HG03045 (cell line): ENCODE data around the gene TRPC6.

Experiments
- ATAC-seq: cut with Tn5 transposase; IDR thresholded peaks from one replicate; pipeline ENCODE4 v1.9.1; 2021; ENCODE audit warnings: mild to moderate bottlenecking, moderate library complexity; ENCODE audit not compliant: unreplicated experiment

The TRPC6 gene

DNA sequence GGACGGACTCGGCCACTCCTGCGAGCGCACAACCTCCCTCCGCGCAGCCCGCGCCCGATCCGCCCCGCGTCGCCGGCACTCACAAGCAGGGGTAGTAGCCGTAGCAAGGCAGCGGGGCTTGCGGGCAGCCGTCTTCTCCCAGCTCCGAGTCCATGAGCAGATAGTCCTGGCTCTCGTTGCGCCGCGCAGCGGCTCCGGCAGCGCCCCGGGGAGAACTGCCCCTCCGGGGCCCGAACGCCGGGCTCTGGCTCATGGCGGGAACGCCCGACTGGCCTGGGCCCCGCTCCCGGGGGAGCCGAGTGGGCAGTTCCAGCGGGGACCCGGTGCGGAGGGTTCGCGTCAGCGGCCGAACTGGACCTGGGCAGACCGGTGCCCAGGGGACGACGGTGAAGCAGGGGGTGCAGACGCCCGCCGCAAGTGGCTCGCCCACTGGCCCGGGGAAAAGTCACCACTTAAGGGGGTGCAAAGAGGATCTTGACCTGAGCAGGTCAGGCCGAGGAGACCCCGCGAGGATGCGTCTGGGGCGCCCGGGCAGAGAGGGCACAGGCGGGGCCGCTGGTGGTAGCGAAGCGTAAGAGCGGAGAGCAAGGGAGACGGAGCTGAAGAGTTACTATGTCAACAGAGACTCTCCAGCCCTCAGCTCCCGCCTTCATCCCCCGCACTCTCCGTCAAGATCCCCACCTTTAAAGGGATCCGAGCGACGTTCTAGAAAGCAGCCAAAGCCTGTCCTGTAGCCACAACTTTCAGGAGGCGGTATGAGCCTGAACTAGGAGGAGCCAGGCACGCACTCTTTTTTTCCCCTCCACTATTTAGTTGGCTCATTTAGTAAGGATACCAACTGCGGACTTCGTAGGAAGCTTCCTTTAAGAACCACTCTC, at the start of gene TRPC6:
TSS of gene TRPC6 (minus strand) at position 757 of the 878 bp plus-strand sequence. CDS start at position 253, 504 bp downstream.
- ATAC-seq = no peak

DNA sequence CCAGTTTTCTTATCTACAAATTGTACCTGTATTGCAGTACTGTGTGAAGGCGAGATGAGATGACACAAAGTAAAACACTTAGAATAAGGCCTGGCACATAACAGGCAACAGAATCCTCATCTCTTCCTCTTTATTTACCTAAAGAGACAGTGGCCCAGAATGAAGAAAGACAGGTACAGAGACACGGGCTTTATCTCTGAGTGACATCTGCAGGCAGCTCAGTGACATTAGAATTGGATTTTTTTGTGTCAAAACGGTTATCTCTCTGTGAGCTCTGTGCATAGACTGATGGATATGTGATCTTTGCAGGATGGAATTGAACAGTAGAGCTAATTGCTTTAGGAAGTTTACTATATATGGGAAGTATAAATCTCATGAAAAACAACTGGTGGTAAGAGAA, 36.2 kb upstream of the TRPC6 start:
- ATAC-seq = no peak

DNA sequence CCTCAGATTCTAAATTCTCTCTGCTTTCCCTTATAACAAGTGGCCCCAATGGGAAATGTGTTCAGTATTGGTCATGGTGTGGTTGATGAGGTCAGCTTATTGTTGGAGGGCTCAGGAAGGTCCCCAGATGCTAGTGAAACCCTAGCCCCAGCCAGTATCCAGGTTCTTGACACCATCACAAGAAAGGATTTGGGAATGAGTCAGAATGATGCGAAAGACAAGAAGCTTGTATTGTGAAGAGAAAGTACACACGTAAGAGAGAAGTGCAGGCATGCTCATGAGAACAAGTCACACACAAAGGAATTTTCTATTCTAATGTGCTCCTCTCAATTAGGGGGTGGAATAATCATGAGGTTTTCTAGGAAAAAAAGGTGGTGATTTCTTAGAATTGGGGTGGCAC, 34.9 kb upstream of the TRPC6 start:
- no peak for ATAC-seq

- no peak for ATAC-seq
These were observed 34.0 kb upstream of the TRPC6 start for GRCh38 chr11:101617735-101618332.

DNA sequence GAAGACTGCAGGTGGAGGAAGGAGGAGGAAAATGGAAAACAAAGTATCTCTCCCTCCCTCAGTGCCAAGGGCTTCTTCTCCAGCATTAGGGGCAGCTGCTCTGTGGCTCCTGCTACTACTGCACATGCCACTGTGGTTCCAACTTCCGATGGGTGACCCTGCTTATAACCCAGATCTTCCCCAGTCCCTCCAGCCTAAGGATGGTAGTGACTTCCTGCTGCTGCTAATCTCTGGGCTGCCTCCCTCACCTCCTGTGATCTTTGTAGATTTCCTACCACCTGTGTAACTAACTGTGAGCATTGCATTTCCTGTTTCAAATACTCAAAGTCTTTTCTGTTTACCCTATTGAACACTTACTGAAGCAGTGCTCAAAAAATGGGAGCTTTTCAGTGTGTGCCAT, 28.7 kb upstream of the TRPC6 start:
- no peak for ATAC-seq

- no peak for ATAC-seq
These were observed 17.1 kb upstream of the TRPC6 start for GRCh38 chr11:101600924-101601323.

DNA sequence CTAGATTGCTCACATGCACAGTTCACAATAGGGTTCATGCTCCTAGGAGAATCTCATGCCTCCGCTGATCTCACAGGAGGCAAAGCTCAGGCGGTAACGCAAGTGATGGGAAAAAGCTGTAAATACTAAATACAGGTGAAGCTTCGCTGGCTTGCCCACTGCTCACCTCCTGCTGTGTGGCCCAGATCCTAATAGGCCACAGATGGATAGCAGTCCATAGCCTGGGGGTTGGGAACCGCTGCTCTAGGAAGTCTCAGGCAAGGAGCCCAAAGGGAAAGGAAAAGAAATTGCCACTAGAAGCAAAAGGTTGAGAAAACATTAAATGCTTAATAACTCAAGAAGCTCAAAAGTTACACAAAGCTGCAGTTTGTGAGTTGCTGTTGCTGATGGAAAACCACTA, 3.2 kb upstream of the TRPC6 start:
- no peak for ATAC-seq

DNA sequence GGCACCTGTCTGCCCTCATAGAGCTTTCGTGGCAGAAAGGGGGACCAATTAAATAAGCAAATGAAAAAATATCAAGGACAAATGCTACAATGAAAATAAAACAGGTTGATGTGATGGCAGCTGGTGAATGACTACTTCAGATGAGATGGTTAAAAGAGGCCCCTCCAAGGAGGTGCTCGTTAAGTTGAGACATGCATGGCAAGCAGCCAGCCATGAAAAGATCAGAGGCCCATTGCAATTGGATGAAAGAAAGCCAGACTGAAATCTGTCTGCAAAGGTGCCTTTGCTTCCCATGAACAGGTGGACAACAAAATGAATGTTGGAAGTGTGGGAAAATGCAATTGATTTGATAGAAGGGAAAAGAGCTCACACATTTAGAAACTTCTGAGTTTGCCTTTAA, 848 bp upstream of the TRPC6 start:
- no peak for ATAC-seq

- ATAC-seq = no peak
These were observed 315 bp upstream of the TRPC6 start for GRCh38 chr11:101584129-101584515.

DNA sequence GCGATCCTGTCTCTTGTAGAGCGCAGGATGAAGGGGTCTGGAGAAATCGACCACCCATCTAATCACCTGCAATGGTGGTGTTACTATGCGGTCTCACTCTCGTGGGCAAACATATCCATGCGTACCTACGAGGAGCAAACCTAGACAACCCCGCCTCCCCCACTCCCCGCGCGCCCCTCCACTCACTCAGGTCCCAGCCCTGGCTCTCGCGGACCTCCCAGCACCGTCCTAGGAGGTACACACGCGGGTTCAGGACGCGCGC, 887 bp downstream of the TRPC6 start:
- no peak for ATAC-seq

DNA sequence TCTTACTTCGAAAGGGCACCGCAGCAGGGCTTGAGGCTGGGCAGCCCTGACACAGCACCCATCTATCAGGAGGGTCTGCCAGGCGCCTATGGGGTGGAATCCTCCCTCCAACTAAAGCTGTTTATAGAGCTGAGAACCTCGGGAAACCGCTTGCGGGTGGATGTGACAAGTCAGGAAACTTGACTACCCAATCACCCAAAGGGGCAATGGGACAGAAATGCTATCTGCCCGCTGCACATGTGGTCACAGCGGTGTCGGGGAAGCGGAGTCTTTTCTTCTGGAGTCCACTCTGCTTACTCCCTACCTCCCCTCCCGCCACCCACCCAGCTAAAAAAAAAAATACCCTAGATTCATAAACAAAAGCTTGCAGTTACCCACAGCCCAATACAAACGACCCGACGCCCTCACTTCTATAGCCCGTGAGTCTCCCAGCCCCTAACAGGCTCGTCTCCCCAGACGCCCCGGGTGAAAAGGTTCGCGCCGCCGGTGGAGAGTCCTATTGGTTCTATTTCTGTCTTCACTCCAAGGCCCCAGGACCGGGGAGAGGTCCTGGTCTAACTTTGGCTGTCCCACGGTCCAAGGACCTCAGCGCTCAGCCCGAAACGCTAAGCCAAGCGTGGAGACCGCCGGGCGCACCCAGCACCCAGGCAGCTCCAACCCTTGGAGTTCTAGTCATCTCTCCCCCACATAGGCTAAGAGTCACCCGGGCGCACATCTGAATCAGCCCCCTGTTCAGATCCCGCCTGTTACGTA, 1.4 kb downstream of the TRPC6 start:
- ATAC-seq = no peak

- ATAC-seq = no peak
These were observed 6.3 kb downstream of the TRPC6 start for GRCh38 chr11:101577461-101577860.

DNA sequence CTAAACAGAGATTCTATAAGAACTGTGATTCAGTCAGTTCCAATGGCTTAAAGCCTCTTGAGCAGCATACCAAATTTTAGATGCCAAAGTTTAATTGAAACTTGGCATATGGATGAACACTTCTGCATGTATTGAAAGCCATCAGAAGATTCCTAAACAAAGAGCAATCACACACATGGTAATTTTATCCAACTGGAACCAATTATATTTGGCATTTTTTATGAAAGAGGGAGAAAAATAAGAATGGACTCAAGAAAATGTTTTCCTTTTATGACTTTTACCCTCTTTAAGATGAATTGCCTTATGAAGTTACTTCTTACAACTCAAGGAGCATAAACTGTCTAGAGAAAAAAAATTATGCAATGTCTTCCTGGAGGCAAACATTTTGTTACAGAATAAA, 7.4 kb downstream of the TRPC6 start:
- ATAC-seq = no peak

DNA sequence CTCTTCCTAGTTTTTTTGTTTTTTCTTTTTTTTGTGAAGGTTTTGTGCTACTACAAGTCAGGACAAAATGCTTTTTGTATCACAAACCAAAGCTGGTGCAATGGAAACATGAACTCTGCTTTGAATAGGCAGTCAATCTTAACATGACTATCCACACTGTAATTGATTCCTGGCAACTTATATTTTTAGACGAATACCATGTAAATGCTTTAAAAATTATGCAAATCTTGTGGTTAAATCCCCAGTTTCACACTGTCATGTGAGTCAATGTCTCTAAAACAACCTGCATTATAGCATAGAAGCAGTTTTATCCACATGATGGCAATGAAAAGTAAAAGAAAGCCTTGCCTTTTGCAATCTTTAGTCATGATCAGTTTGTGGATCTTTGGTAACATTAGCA, 8.9 kb downstream of the TRPC6 start:
- no peak for ATAC-seq

- ATAC-seq = no peak
These were observed 16.7 kb downstream of the TRPC6 start for GRCh38 chr11:101567071-101567470.

DNA sequence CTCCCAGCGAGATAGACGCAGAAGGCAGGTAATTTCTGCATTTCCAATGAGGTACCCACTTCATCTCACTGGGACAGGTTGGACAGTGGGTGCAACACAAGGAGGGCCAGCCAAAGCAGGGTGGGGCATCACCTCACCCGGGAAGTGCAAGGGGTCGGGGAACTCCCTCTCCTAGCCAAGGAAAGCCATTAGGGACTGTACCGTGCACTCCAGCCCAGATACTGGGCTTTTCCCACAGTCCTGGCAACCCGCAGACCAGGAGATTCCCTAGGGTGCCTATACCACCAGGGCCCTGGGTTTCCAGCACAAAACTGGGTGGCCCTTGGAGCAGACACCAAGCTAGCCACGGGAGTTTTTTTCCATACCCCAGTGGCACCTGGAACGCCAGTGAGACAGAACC, 17.2 kb downstream of the TRPC6 start:
- no peak for ATAC-seq

DNA sequence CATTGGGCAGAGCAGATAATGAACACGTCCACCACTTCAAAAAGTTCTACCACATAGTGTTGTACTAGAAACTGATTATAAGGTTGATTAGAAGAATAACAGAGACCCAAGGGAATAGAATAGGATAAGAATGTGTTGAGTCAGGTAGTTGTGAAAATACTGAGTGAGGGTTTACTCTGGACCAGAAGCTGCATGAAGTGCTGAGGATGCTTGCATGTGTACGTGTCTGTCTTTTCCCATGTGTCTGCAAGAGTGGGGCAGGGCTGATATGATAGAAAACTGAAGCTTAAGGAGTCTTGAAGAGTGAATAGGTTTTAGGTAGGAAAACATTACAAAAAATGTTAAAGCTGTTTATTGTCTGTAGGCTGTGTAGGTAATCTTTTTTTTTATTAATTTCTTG, 20.6 kb downstream of the TRPC6 start:
- ATAC-seq = no peak

DNA sequence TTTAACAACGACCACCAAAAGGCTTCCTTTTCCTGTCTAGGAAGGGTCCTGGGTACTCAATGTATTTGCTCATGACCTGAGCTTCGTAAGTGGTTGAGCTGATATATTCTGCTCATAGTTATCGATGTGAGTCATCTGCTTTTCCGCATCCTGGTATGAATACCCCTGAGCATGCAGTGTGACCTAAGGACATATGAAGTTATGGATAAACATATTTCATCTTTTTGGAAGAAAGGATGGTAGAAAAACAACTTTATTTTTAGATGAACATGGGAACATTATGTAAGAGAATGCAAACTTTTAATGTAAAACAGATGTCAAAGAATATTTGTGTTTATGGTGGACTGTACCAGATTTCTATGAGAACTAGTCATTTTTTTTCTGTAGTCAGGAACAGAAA, 28.4 kb downstream of the TRPC6 start:
- no peak for ATAC-seq

GRCh38 chr11:101553891-101554292, 29.9 kb downstream of the TRPC6 start:
- peak; percentile 96 for ATAC-seq

DNA sequence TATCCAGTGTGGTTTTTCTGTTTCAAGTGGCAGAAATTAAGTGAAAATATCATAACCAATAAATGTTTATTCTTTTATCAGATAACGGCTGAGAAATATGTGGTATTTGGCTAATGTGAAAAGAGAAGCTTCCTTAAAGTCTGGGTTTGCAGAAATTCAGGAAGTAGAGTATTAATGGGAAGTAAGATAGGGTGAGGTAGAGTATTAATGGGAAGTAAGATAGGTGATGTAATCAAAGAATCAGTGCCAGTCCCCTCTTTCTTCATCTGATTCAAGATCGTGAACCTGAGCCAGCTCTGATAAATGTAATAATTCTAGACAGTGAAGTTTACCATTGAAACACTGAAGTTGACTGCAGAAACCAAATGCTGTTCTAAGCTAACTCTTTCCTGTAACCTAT, 30.9 kb downstream of the TRPC6 start:
- ATAC-seq = no peak

- ATAC-seq = no peak
These were observed 55.3 kb downstream of the TRPC6 start for GRCh38 chr11:101528541-101528940.

- ATAC-seq = no peak
These were observed 60.1 kb downstream of the TRPC6 start for GRCh38 chr11:101523634-101524260.
